Small intestine (tissue), 7 donors: ENCODE results near the gene CTH. TPM values are rescaled to one million over a fixed set of nuclear protein-coding genes. Genes with fewer than 3 reads are reported as not detected.
"Not testable (repeated sequence)": the region's sequence is repeated elsewhere in the genome, so short reads cannot be mapped to it uniquely, and the experiment has no call there.

Experiments
- DNase-seq, 2 donors: peaks; one replicate each; pipeline versions ENCODE4 v3.0.0 to v3.0.0-alpha.2; 2013
- FAIRE-seq: peaks from 2 replicates; lab custom pipeline; 2012; peaks lifted over from hg19 to GRCh38; lab: Jason Lieb, UNC
- H3K27ac ChIP-seq, 3 donors: one replicate each; pipeline ENCODE4 v1.5.1; 2013; ENCODE audit warnings: low read length in 2 of 3, mild to moderate bottlenecking in 2 of 3, control low read depth in 1 of 3, inconsistent platforms in 1 of 3, low read depth in 1 of 3, moderate library complexity in 1 of 3
- H3K27me3 ChIP-seq, 3 donors: one replicate each; pipeline ENCODE4 v1.6.1; 2013; ENCODE audit warnings: low read length in 3 of 3, inconsistent platforms in 1 of 3; ENCODE audit not compliant: control insufficient read depth in 3 of 3, insufficient read depth in 3 of 3
- H3K36me3 ChIP-seq, 3 donors: one replicate each; pipeline ENCODE4 v1.6.1; 2013; ENCODE audit warnings: low read length in 3 of 3, inconsistent platforms in 1 of 3, low read depth in 1 of 3, mild to moderate bottlenecking in 1 of 3, moderate library complexity in 1 of 3; ENCODE audit not compliant: control insufficient read depth in 3 of 3, insufficient read depth in 2 of 3
- H3K4me1 ChIP-seq, 3 donors: one replicate each; pipeline ENCODE4 v1.6.1; 2013; ENCODE audit warnings: low read length in 2 of 3, inconsistent platforms in 1 of 3, low read depth in 1 of 3, mild to moderate bottlenecking in 1 of 3, moderate library complexity in 1 of 3; ENCODE audit not compliant: control insufficient read depth in 3 of 3, insufficient read depth in 2 of 3
- H3K4me3 ChIP-seq, 3 donors: one replicate each; pipeline ENCODE4 v1.5.1; 2013; ENCODE audit warnings: low read length in 3 of 3, control low read depth in 1 of 3, inconsistent platforms in 1 of 3, low read depth in 1 of 3, mild to moderate bottlenecking in 1 of 3, moderate library complexity in 1 of 3
- H3K9me3 ChIP-seq, 2 donors: one replicate each; pipeline ENCODE4 v1.6.1; 2013; ENCODE audit warnings: low read depth in 1 of 2, low read length in 1 of 2; ENCODE audit not compliant: control insufficient read depth in 2 of 2, insufficient read depth in 1 of 2
- WGBS, 3 donors: extraction: QIAGEN DNeasy Blood & Tissue Kit; methylation state at CpG; one replicate each; pipeline ENCODE4 v1.1.7; 2013; 5-methylcytosine and 5-hydroxymethylcytosine counted together
- polyA plus RNA-seq, 4 donors: library from polyadenylated mRNA; stranded (reverse) in 3 of 4; unstranded in 1 of 4; fragments of 200-250 nt in 3 of 4; fragments of 120-200 nt in 1 of 4; gene quantifications; one replicate each; pipeline versions ENCODE4 v1.2.1 to v1.2.3, GENCODE V29; 2013
- donor health status: healthy with polysubstance abuse.
- donor health status: control.
- donor health status: control.
- donor health status: Bipolar disorder and iron deficiency.
- donor health status: healthy.

Gene CTH
- polyA plus RNA-seq, 4 donors, result 3.8 to 26.5 (median 8.7) TPM

DNA sequence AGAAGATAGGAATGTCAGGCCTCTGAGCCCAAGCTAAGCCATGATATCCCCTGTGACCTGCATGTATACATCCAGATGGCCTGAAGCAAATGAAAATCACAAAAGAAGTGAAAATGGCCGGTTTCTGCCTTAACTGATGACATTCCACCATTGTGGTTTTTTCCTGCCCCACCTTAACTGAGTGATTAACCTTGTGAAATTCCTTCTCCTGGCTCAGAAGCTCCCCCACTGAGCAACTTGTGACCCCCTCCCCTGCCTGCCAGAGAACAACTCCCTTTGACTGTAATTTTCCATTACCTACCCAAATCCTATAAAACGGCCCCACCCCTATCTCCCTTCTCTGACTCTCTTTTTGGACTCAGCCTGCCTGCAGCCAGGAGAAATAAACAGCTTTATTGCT, 37.5 kb upstream of the CTH start:
- H3K36me3 ChIP-seq, H3K4me3 ChIP-seq, FAIRE-seq, H3K9me3 ChIP-seq, H3K4me1 ChIP-seq, H3K27ac ChIP-seq, DNase-seq, H3K27me3 ChIP-seq: not testable (repeated sequence)
- WGBS, 3 donors, result 76 to 91% (median 83%) methylated on average over 2 of the region's 2 CpGs

DNA sequence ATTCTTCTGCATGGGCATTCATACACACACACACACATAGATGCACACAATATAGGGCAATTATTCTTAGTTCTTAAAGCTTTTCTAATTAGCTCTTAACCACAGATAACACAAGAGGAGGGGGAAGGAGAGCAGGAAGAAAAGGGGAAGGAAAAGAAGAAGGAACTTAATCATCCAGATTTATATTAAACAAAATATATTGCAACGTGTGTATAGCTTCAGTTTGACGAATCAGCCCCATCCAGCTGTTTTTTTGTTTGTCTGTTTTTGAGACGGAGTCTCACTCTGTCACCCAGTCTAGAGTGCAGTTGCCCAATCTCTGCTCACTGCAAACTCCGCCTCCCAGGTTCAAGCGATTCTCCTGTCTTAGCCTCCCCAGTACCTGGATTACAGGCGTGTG, 34.9 kb upstream of the CTH start:
- Histone ChIP-seq H3K36me3 (no peaks in the 10 kb centered on the region), H3K4me3 (no peak overlapping the region), H3K27ac (no peak overlapping the region), H3K9me3 (no peaks in the 10 kb centered on the region), H3K4me1 (no peaks in the 10 kb centered on the region), H3K27me3 (no peaks in the 10 kb centered on the region)
- FAIRE-seq, result no peak
- 68 to 79% (median 72%) methylated on average over 6 of the region's 6 CpGs for WGBS, 3 donors
- DNase-seq, result no peak

DNA sequence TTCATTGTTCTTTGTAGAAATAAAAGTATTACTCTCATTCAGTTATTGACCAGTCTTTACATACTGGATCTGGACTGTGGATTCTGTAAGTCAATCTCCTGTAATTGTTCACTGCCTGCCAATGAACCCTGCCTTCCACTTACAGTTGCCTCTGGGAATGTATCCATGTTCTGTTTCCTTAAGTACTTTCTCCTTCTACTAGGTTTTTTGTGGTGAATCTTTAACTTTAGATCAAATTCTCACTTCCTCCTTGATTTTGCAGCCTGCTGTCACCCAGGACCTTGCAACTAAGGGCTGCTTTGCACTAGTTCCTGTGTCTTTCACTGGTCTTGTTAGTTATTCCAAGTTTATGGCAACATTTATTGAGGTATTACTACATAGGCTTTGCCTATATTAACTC, 28.4 kb upstream of the CTH start:
- Histone ChIP-seq H3K27me3 (peaks cover 0 to 2% (median 0%) of the 10 kb centered on the region in 3 donors), H3K4me1 (no peaks in the 10 kb centered on the region), H3K36me3 (no peaks in the 10 kb centered on the region), H3K27ac (no peak overlapping the region), H3K4me3 (no peak overlapping the region), H3K9me3 (no peaks in the 10 kb centered on the region)
- DNase-seq (no peak), FAIRE-seq (no peak)

DNA sequence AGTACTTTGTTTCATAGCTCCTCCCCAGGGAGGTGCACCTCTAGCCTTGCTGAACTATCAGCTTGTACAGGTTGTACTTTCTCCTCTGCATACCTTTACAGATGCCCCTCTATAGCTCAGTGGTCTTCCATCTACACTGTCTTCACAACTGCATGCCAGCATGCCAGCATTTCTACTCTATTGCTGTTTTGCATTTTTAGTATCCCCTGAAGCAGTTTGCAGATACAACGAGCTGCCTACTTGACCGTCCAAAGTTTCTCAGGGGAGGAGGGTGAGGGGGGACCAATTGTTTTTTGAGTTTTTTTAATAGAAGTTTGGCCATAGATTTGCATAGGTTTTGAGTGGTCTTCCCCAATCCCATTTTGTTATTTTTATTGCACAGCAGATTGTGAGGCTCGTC, 27.6 kb upstream of the CTH start:
- no peak overlapping the region for H3K27ac ChIP-seq
- H3K4me3 ChIP-seq, result no peak overlapping the region
- peaks cover 0 to 2% (median 0%) of the 10 kb centered on the region in 3 donors for H3K27me3 ChIP-seq
- 84 to 86% (median 86%) methylated on average over 3 of the region's 3 CpGs for WGBS, 3 donors
- H3K4me1 ChIP-seq, result no peaks in the 10 kb centered on the region
- no peaks in the 10 kb centered on the region for H3K9me3 ChIP-seq
- DNase-seq (no peak), FAIRE-seq (no peak)
- no peaks in the 10 kb centered on the region for H3K36me3 ChIP-seq

DNA sequence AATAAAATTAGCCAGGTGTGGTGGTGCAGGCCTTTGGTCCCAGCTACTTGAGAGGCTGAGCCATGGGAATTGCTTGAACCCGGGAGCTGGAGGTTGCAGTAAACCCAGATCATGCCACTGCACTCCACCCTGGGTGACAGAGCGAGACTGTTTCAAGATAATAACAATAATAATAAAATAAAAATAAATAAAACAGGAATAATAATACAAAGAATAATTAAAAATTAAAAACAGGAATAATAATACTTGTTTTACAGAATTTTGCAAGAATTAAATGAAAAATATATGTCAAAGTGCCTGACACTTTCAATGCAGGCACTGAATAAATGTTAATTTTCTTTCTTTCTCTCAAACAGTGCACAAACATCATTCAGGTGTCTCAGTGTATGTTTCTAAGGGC, 26.5 kb upstream of the CTH start:
- Histone ChIP-seq H3K4me3 (no peak overlapping the region), H3K9me3 (no peaks in the 10 kb centered on the region), H3K36me3 (no peaks in the 10 kb centered on the region), H3K27me3 (peaks cover 0 to 2% (median 0%) of the 10 kb centered on the region in 3 donors), H3K27ac (no peak overlapping the region), H3K4me1 (no peaks in the 10 kb centered on the region)
- DNase-seq, result no peak
- 88 to 97% (median 93%) methylated on average over 2 of the region's 2 CpGs for WGBS, 3 donors
- FAIRE-seq, result no peak

DNA sequence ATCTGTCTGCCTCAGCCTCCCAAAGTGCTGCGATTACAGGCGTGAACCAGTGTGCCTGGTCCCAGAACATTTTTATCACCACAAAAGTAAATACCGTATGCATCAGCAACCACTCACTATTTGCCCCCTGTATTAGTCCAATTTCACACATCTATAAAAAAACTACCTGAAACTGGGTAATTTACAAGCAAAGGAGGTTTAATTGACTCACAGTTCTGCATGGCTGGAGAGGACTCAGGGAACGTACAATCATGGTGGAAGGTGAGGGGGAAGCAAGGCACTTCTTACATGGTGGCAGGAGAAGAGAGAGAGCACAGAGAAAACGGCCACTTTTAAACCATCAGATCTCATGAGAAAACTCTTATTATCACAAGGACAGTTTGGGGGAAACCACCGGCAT, 25.6 kb upstream of the CTH start:
- H3K4me3 ChIP-seq, result no peak overlapping the region
- no peaks in the 10 kb centered on the region for H3K4me1 ChIP-seq
- no peaks in the 10 kb centered on the region for H3K9me3 ChIP-seq
- FAIRE-seq, result no peak
- no peak overlapping the region for H3K27ac ChIP-seq
- H3K27me3 ChIP-seq, result peaks cover 0 to 2% (median 0%) of the 10 kb centered on the region in 3 donors
- no peak for DNase-seq
- 87 to 91% (median 89%) methylated on average over 6 of the region's 6 CpGs for WGBS, 3 donors
- no peaks in the 10 kb centered on the region for H3K36me3 ChIP-seq

DNA sequence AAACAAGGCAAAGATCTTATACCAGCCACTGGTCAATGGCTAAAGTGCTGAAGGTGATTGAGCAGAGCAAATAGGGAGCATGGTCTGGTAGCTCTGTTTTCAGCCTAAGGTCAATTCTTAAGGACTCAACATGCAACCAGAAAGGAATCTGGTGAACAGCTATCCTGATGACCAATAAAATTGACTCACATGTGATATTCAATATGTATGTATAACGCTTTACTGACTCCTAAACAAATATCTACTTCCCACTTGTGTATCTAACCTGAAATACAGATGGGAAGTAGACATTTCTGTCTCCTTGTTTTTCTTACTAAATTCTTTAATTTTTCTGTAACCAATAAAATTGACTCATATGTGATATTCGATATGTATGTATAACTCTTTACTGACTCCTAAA, 24.9 kb upstream of the CTH start:
- 74 to 92% (median 82%) methylated on average over 2 of the region's 2 CpGs for WGBS, 3 donors

DNA sequence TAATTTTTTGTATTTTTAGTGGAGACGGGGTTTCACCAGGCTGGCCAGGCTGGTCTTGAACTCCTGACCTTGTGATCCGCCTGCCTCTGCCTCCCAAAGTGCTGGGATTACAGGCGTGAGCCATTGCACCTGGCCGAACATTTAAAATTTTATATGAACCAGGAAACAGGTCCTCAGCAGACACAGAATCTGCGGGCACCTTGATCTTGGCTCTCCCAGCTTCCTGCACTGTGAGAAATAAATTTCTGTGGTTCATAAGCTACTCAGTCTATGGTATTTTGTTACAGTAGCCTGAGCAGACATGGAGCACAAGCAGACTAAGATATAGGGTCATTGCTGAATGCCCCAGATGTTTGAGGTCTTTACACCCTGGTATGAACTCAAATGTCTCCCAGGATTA, 23.6 kb upstream of the CTH start:
- DNase-seq (no peak), FAIRE-seq (no peak)
- Histone ChIP-seq H3K27ac (no peak overlapping the region), H3K4me3 (no peak overlapping the region), H3K4me1 (no peaks in the 10 kb centered on the region), H3K27me3 (peaks cover 0 to 2% (median 0%) of the 10 kb centered on the region in 3 donors), H3K9me3 (no peaks in the 10 kb centered on the region), H3K36me3 (no peaks in the 10 kb centered on the region)
- WGBS, 3 donors, result 84 to 88% (median 85%) methylated on average over 5 of the region's 5 CpGs

More for the DNA sequence above, 24.9 kb upstream of the CTH start:
- no peaks in the 10 kb centered on the region for H3K4me1 ChIP-seq
- no peaks in the 10 kb centered on the region for H3K9me3 ChIP-seq
- FAIRE-seq (no peak), DNase-seq (no peak)
- no peak overlapping the region for H3K27ac ChIP-seq
- H3K4me3 ChIP-seq, result no peak overlapping the region
- no peaks in the 10 kb centered on the region for H3K36me3 ChIP-seq
- H3K27me3 ChIP-seq, result peaks cover 0 to 2% (median 0%) of the 10 kb centered on the region in 3 donors

DNA sequence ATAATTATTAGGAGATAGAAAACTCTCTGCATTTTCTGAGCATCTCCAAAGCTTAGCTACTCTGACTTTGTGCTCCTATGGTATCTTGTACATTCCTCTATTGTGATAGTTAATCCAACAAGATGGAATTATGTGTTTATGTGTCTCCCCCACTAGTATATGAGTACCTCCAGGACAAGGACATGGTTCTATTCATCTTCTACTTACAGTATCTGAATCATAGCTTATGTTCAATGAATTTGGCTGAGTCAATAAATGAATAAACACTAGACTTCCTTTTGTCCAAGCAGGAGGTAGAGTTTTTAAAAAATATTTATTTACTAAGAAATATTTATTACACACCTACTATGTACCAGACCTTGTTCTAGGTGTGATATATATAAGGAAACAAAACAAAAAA, 18.4 kb upstream of the CTH start:
- FAIRE-seq (no peak), DNase-seq (no peak)
- no peak overlapping the region for H3K4me3 ChIP-seq
- H3K36me3 ChIP-seq, result no peaks in the 10 kb centered on the region
- no peaks in the 10 kb centered on the region for H3K4me1 ChIP-seq
- H3K27me3 ChIP-seq, result no peaks in the 10 kb centered on the region
- no peak overlapping the region for H3K27ac ChIP-seq
- no peaks in the 10 kb centered on the region for H3K9me3 ChIP-seq
